Panc1 (cell line): ENCODE results near the gene SMAD9. TPM values are rescaled to one million over a fixed set of nuclear protein-coding genes. Genes with fewer than 3 reads are reported as not detected.

Source experiments
- ATAC-seq: fragments of 200-7000 bp; cut with Tn5 transposase; 2 replicates; pipeline ENCODE4 v1.9.1; 2020; ENCODE audit warnings: mild to moderate bottlenecking, moderate library complexity
- BruUV-seq: library from RNA; stranded (reverse); fragments of 400-500 nt; replicated peaks from 2 replicates; lab custom pipeline; 2021; lab: Mats Ljungman, UMichigan
- CTCF ChIA-PET: fragments of 300-600 bp; sonication (Branson Sonifier 250); formaldehyde crosslinking; loops from one replicate; lab custom pipeline; 2022; ENCODE audit warnings: antibody characterized with exemption; lab: Charles Lee
- POLR2A ChIA-PET: fragments of 300-600 bp; sonication (Branson Sonifier 250); formaldehyde crosslinking; loops from one replicate; lab custom pipeline; 2022; ENCODE audit warnings: antibody characterized with exemption; lab: Charles Lee
- DNase-seq: peaks from one replicate; pipeline ENCODE4 v3.0.0-alpha.2; 2010; ENCODE audit warnings: low read depth, low spot score
- H3K27ac ChIP-seq: 2 replicates; pipeline ENCODE4 v1.5.1; 2011; ENCODE audit warnings: mild to moderate bottlenecking, low read length, inconsistent platforms
- H3K27me3 ChIP-seq: fragments of 200-500 bp; sonication (Bioruptor generic); 2 replicates; pipeline ENCODE4 v1.6.0; 2014; ENCODE audit warnings: low read length, inconsistent platforms; ENCODE audit not compliant: control insufficient read depth, insufficient read depth
- H3K36me3 ChIP-seq: fragments of 200-500 bp; sonication (Bioruptor generic); 2 replicates; pipeline ENCODE4 v1.5.1; 2014; ENCODE audit warnings: inconsistent platforms, mild to moderate bottlenecking, low read length, moderate library complexity; ENCODE audit not compliant: control insufficient read depth, insufficient read depth
- H3K4me1 ChIP-seq: 2 replicates; pipeline ENCODE4 v1.5.1; 2011; ENCODE audit warnings: inconsistent platforms, mild to moderate bottlenecking, low read length, moderate library complexity; ENCODE audit not compliant: control insufficient read depth, insufficient read depth
- H3K4me3 ChIP-seq, 2 experiments: 2 replicates each; pipeline ENCODE4 v1.5.1; 2011 to 2012; ENCODE audit warnings: low read depth in 2 of 2, low read length in 2 of 2, mild to moderate bottlenecking in 2 of 2, inconsistent platforms in 1 of 2, moderate library complexity in 1 of 2
- H3K9me3 ChIP-seq: fragments of 200-500 bp; sonication (Bioruptor generic); 2 replicates; pipeline ENCODE4 v1.5.1; 2014; ENCODE audit warnings: low read depth, mild to moderate bottlenecking, inconsistent platforms, low read length, moderate library complexity; ENCODE audit not compliant: control insufficient read depth, insufficient read depth
- POLR2AphosphoS5 ChIP-seq: IDR thresholded peaks from 2 replicates; pipeline ENCODE4 v1.6.1; 2012; ENCODE audit warnings: mild to moderate bottlenecking, low read depth, low read length, moderate library complexity
- SIN3A ChIP-seq: IDR thresholded peaks from 2 replicates; pipeline ENCODE4 v1.6.1; 2012; ENCODE audit warnings: low read depth, mild to moderate bottlenecking, low read length, moderate library complexity, borderline replicate concordance; ENCODE audit not compliant: insufficient read depth
- TCF7L2 ChIP-seq: IDR thresholded peaks from 2 replicates; pipeline ENCODE4 v1.6.1; 2011; ENCODE audit warnings: mild to moderate bottlenecking, low read depth, low read length, inconsistent platforms
- in situ Hi-C: cut with HindIII; loops from 2 replicates; pipeline ENCODE4 v1.10.0; 2016; ENCODE audit warnings: low sequenced_read_pairs, low pct_unique_long_range_greater_than_20kb
- intact Hi-C: fragments of 100-400 bp; cut with micrococcal nuclease; formaldehyde crosslinking; loops from one replicate; pipeline ENCODE4 v1.10.0; 2022; ENCODE audit not compliant: unreplicated experiment
- total RNA-seq: library from RNA; stranded (reverse); gene quantifications from one replicate; pipeline ENCODE4 v1.2.1, GENCODE V29; 2021; ENCODE audit not compliant: unreplicated experiment
- TF ChIP-seq, protein P1 (sequence below), 2 experiments: IDR thresholded peaks; 2 replicates each; pipeline ENCODE4 v1.6.1; 2011 to 2012; ENCODE audit warnings: low read depth in 2 of 2, control low read depth in 1 of 2, low read length in 1 of 2, mild to moderate bottlenecking in 1 of 2, moderate library complexity in 1 of 2; ENCODE audit not compliant: insufficient read depth in 1 of 2
- TF ChIP-seq, protein P2 (sequence below): fragments of 450-650 bp; IDR thresholded peaks from 2 replicates; pipeline ENCODE4 v1.5.1; 2017; ENCODE audit warnings: mild to moderate bottlenecking

Gene SMAD9
- total RNA-seq, 1 experiment from 2014 or later = 2.4 TPM

- ChIA-PET POLR2A (no interaction called here), CTCF (no interaction called here)
- no TSS peak for BruUV-seq
- TF ChIP-seq TCF7L2 (no peak), SIN3A (no peak), POLR2AphosphoS5 (no peak)
- TF ChIP-seq, protein P1, sequence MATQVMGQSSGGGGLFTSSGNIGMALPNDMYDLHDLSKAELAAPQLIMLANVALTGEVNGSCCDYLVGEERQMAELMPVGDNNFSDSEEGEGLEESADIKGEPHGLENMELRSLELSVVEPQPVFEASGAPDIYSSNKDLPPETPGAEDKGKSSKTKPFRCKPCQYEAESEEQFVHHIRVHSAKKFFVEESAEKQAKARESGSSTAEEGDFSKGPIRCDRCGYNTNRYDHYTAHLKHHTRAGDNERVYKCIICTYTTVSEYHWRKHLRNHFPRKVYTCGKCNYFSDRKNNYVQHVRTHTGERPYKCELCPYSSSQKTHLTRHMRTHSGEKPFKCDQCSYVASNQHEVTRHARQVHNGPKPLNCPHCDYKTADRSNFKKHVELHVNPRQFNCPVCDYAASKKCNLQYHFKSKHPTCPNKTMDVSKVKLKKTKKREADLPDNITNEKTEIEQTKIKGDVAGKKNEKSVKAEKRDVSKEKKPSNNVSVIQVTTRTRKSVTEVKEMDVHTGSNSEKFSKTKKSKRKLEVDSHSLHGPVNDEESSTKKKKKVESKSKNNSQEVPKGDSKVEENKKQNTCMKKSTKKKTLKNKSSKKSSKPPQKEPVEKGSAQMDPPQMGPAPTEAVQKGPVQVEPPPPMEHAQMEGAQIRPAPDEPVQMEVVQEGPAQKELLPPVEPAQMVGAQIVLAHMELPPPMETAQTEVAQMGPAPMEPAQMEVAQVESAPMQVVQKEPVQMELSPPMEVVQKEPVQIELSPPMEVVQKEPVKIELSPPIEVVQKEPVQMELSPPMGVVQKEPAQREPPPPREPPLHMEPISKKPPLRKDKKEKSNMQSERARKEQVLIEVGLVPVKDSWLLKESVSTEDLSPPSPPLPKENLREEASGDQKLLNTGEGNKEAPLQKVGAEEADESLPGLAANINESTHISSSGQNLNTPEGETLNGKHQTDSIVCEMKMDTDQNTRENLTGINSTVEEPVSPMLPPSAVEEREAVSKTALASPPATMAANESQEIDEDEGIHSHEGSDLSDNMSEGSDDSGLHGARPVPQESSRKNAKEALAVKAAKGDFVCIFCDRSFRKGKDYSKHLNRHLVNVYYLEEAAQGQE (IDR thresholded peaks at IDR 0.05; ENCODE audit: insufficient read depth in 1 of 2, low read depth in 2 of 2, low read length in 1 of 2) = no peak
- TF ChIP-seq, protein P2, sequence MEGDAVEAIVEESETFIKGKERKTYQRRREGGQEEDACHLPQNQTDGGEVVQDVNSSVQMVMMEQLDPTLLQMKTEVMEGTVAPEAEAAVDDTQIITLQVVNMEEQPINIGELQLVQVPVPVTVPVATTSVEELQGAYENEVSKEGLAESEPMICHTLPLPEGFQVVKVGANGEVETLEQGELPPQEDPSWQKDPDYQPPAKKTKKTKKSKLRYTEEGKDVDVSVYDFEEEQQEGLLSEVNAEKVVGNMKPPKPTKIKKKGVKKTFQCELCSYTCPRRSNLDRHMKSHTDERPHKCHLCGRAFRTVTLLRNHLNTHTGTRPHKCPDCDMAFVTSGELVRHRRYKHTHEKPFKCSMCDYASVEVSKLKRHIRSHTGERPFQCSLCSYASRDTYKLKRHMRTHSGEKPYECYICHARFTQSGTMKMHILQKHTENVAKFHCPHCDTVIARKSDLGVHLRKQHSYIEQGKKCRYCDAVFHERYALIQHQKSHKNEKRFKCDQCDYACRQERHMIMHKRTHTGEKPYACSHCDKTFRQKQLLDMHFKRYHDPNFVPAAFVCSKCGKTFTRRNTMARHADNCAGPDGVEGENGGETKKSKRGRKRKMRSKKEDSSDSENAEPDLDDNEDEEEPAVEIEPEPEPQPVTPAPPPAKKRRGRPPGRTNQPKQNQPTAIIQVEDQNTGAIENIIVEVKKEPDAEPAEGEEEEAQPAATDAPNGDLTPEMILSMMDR = no peak
- no peak overlapping the region for H3K4me3 ChIP-seq
- DNase-seq (no peak), ATAC-seq (no peak)
- 0 out of 2 replicates have a peak, but pooled peaks cover 2% of the 10 kb centered on the region for H3K4me1 ChIP-seq
- H3K9me3 ChIP-seq = no peaks in the 10 kb centered on the region
- H3K27ac ChIP-seq = no peak overlapping the region
- peaks cover 4% of the 10 kb centered on the region; the same call in 1 of the 2 replicates for H3K27me3 ChIP-seq
- intact Hi-C loops (no loop called here), in situ Hi-C loops (no loop called here)
- H3K36me3 ChIP-seq = no peaks in the 10 kb centered on the region
Measured at GRCh38 chr13:36813225-36813624, 106.8 kb downstream of the SMAD9 start.

GRCh38 chr13:36807616-36808015 is 112.4 kb downstream of the SMAD9 start:
- DNase-seq (no peak), ATAC-seq (no peak)
- TF ChIP-seq, protein P2 = no peak
- TF ChIP-seq POLR2AphosphoS5 (no peak), TCF7L2 (no peak), SIN3A (no peak)
- TF ChIP-seq, protein P1 (IDR thresholded peaks at IDR 0.05; ENCODE audit: insufficient read depth in 1 of 2, low read depth in 2 of 2, low read length in 1 of 2) = no peak
- POLR2A ChIA-PET = no interaction called here
- no peaks in the 10 kb centered on the region for H3K9me3 ChIP-seq
- BruUV-seq = no TSS peak
- in situ Hi-C loops (no loop called here), intact Hi-C loops (no loop called here)
- H3K4me3 ChIP-seq = no peak overlapping the region
- H3K27ac ChIP-seq = no peak overlapping the region
- no peaks in the 10 kb centered on the region for H3K4me1 ChIP-seq
- no peaks in the 10 kb centered on the region for H3K36me3 ChIP-seq
- H3K27me3 ChIP-seq = no peaks in the 10 kb centered on the region
- CTCF ChIA-PET = no interaction called here
